RKO (cell line): ENCODE results near the gene FHIT.
"Not testable (repeated sequence)": the region's sequence is repeated elsewhere in the genome, so short reads cannot be mapped to it uniquely, and the experiment has no call there.

Source experiments
- DNase-seq: peaks from one replicate; pipeline ENCODE4 v3.0.0-alpha.2; 2016; ENCODE audit warnings: low spot score

The FHIT gene

DNA sequence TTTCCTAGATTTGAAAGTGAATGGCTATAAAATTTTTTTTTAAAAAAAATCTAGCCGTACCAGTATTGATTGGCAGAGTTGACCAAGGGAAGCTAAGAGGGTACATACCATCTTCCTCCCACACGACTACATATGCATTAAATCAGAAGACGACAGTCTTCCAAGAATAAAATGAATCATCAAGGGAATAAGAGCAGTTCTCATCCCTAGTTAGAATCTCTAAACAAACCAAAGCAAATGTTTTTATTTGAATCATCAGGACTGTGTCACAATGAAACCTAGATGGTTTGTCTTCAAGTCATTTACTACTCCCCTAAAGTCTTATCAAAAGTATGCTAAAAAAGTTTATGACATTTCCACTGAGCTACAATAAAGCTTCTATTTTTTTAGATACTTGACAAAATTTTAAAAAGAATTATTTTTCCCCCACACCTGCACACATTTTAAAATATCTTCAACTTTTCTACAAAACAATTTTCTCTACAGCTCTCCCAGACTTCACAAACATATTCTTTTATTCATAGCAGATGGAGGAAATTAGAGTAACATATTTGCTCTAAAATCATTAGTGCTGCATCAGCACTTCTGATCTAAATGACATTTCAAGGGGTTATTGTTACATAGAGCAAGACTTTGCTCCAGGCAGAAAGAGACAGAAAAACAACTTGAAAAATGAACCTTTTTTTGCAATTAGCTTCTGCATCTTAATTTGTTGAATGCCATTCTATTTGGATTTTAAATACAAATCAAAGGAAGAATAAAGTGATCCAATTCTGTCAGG is 547.1 kb downstream of the FHIT start:
- no peak for DNase-seq

DNA sequence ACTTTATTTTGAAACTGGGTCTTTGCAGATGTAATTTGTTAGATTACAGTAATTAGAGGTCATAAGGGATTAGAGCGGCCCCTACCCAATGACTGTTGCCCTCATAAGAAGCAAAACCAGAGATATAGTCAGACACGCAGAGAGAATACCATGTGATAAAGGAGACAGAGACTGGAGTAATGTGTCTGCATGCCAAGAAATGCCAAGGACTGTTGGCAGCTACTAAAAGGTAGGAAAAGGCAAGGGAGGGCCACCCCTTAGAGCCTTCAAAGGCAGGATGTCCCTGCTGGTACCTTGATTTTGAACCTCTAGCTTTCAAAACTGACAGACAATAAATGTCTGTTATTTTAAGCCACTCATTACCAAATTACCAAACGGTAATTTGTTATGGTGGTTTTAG is 548.2 kb downstream of the FHIT start:
- DNase-seq = no peak

DNA sequence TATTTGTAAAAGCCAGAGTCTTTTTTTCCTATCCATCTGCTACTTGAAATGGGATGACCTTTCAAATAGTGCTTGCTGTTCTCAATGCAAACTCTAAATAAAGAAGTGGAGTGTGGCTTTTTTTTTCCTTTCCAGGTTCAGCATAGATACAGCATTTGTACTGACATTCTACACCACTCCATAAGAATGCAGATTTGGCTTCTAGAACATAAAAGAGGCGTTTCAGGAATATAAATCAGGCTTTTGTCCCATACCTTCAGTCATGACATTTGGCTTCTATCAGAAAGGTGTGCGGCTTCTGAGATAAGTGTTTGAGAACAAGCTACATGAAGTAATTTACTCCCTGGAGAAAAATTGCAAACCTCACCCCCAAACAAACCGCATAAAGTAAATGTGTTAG is 553.1 kb downstream of the FHIT start:
- no peak for DNase-seq

DNA sequence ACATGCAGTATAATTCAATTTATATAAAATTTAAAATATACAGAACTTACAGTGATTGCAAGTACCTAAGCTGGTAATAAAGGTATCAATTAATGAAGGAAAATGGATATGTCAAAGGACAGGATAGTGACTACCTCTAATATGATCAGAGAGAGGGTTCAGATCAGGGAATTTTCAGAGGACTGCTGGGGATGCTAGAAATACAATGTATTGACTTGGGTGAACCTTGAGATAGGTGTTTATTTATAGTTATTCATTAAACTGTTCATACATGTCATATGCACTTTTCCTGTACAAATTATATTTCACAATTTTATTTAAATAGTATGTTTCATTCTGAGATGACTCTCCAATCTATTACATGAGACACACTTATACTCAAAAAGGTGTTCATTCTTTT is 554.1 kb downstream of the FHIT start:
- DNase-seq = no peak

DNA sequence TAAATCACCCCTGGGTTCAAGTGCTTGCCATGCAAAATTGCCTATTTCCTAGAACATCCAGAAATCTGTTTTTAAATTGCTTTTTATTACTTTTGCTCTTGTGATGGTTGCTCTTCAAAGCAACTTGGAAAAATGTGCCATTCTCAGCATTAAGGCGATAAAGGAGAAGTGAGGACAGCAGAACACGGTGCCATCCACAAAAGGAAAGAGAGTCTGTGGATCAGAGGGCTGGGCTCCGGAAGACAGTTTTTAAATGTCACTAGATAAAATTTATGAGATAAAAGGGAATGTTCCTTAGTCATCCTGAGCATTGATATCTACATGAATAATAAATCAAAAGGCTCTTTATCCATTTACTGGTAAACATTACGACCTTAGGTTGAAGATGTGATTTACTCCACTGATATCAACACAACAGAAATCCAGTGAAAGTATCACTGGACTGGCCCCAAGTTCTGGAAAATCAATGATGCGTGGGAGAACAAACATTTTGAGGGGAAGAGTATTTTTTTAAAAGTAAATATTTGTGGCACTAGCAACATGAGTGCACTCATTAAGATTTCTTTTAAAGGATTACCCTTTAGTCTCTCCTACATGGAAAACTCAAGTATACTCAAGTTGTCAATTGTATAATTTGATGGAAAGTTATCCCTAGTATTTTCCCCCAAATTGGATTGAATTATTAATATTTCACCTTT is 554.7 kb downstream of the FHIT start:
- DNase-seq = no peak

DNA sequence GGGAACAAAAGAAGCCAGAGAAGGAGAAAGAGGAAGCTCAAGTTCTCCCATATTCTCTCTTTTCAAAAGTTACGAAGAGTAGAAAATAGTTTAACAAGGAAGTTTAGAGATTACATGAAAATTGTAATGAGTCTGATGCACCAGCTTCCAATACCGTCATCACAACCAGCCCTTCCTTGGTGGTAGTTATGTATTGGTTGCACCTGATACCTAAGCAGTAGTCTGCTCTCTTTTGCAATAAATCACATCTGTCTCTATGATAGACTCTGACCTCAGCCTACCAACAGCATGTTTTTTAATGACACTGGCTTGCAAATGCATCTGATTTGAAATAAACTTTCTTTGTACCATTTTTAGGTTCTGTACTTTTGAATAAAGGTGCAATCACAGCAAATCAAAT is 575.8 kb downstream of the FHIT start:
- DNase-seq = no peak

DNA sequence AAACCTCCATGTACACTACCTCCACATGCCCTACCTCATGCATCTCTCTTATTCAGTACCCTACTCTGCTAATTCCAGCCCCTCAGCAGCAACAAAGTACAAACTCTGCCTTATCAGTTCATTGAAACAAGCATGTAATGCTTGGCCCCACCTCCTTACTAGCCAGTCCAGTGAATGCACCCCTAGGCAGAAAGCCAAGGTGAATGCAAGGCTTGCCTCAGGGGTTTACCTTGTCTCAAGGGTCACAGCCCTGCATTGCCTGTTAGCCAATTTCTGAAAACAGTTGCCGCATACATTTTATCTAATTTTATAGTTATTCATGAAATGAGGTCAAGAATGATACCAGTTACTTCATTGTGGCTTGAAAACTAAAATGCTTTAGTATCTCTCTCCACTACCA is 576.4 kb downstream of the FHIT start:
- no peak for DNase-seq

DNA sequence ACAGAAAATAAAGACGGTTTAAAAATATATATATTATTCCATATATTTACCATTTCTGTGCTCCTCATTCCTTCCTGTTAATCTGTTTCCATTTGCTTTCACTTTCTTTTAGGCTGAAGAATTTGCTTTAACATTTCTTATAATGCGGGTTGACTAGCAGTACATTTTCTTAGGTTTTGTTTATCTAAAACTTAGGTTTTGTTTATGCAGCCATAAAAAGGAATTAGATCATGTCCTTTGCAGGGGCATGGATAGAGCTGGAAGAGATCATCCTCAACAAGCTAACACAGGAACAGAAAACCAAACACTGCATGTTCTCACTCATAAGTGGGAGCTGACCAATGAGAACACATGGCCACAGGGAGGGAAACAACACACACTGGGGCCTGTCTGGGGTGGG is 578.1 kb downstream of the FHIT start:
- DNase-seq = no peak

DNA sequence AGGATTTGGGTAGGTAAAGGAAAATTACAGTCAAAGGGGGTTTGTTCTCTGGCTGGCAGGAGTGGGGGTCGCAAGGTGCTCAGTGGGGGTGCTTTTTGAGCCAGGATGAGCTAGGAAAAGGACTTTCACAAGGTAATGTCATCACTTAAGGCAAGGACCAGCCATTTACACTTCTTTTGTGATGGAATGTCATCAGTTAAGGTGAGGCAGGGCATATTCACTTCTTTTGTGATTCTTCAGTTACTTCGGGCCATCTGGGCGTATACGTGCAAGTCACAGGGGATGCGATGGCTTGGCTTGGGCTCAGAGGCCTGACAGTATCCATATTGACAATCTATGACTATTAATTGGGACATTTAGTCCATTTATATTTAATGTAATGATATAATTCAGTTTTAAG is 578.9 kb downstream of the FHIT start:
- not testable (repeated sequence) for DNase-seq

DNA sequence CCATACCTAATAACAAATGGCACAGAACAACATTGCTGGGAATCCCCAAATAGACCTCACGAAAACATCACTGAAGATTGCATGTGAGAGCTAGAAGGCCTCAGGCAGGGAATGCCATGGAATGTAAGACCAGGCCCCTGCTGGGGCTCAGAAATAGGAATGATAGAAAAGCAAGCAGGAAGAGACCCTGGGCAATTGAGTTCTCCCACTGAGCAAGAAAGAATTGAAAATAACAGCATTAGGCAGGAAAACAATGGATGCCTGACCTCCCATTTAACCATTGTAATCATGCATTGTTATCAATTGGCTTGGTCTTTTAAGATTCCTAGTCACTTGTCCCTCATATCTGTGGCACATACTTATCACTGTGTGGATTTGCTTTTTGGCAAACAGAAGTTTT is 581.6 kb downstream of the FHIT start:
- no peak for DNase-seq

DNA sequence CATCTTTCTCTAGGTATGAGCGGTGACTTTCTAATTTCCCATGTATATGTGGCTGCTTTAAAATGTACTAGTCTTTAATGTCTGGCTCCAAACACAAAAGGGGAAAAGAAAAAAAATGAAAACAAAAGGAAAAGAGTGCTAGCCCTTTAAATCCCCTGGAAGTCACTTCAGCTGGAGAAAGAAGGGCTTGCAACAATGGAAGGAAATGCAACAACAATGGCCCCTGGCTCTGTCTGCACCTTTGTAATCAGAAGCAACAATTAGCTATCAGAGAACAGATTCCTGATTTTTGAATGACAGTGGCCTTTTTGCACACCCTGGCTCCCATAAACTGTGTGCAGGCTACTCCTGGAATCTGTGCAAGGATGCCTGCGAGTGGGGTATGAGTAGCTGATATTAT is 591.2 kb downstream of the FHIT start:
- no peak for DNase-seq

DNA sequence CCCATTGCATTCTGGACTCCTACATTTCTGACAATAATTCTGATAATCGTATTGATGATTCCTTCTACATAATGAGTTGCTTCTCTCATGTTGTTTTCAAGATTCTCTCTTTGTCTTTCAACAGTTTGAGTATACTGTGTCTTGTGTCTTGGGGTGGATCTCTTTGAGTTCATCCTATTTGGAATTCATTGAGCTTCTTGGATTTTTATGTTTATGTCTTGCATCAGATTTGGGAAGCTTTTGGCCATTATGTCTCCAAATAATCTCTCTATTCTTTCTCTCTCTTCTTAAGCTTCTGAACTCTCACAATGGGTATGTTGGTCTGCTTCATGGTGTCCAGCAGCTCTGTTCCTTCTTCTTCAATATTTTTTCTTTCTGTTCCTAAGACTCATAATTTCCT is 592.2 kb downstream of the FHIT start:
- DNase-seq = no peak

DNA sequence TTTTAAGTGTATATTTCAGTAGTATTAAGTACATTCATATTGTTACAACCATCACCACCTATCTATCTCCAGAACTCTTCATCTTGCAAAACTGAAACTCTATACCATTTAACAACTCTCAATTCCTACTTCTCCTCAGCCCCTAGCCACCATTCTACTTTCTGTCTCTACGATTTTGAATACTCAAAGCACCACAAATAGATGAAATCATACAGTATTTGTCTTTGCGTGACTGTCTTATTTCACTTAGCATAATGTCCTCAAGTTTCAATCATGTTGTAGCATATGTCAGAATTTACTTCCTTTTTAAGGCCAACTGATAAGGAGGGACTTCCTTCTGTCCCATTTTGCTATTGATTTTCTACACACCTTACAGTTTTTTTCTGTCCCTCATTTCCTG is 593.3 kb downstream of the FHIT start:
- no peak for DNase-seq

DNA sequence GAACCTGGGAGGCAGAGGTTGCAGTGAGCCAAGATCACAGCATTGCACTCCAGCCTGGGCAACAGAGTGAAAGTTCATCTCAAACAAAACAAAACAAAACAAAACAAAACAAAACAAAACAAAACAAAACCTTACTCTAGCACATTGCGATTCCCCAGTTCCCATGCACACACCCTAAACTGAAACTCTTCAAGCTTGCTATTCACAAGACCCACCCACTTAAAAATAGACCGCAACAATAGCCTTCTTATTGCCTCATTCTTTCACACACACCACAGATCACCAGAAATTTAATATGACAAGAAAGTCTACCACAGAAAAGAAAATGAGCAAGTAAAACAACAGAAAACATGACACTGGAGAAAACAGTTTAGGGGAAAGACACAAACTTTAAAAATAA is 598.4 kb downstream of the FHIT start:
- DNase-seq = no peak

DNA sequence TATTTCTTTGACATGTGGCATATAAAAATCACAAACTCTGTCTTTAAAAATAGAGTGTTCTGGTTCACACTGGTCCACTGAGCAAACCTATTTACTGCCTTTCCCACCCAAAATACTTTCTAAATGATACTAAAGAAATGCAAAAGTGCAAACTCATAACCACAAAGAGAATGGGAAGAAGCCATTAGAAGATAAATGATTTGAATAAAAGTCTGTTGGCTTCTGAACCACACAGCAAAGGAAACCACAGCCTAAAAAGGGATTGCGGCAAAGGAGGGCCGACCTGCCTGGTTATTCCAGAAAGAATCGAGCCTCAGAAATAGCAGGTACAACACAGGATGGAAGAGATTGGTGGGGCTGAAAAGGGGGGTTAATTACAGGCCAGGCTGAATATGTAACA is 599.5 kb downstream of the FHIT start:
- no peak for DNase-seq

DNA sequence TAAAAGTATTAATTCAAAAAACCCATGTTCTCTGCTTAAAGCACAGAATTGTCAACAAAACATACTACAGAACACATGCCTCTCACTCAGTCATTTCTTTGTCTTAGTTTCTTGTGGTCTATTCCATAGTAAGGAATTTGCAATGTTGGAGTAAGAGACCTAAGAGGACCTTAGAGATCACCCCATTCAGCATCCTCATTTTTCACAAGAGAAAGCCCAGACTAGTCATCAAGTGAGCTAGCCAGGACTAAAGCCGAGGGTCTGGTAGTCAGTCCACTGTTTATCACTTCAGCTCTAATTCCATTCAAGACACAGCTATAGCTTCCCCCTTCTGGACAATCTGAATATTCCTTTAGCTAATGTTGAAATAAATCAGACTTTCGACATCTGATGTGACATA is 601.1 kb downstream of the FHIT start:
- no peak for DNase-seq

DNA sequence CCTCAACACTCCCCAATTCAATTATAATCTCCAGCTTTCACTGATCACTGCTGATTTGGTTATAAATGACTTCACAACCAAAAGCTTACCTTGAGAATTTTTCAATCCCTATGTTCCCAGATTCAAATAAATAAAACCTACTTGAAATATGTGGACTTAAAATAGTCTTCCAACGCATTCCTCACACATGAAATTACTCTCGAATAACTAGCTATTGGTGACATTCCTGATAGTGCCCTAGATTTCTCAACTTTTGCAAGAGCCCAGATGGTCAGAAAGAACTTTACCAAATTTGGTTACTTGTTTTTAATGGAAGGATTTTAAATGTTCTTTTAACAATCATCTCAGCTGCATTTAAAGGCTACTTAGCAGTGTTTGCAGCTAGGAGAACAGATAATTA is 605.5 kb downstream of the FHIT start:
- no peak for DNase-seq

DNA sequence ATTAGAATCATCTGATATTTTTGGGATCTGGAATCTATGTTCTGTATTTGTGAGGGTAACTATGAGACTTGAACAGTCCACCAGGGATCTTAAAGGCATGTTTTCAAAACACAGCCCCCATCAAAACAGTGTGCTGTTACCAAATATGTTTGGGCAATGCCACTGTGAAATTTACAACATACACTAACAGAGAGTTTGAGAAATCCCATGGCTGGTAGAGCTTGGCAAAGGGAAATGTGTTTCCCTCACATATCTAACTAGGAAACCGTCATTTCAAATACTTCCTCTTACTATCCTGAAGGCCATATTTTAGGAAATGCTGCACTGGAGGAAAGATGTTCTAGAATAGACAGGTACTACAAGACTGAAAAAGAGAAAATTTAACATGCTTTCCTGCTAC is 607.4 kb downstream of the FHIT start:
- DNase-seq = no peak

DNA sequence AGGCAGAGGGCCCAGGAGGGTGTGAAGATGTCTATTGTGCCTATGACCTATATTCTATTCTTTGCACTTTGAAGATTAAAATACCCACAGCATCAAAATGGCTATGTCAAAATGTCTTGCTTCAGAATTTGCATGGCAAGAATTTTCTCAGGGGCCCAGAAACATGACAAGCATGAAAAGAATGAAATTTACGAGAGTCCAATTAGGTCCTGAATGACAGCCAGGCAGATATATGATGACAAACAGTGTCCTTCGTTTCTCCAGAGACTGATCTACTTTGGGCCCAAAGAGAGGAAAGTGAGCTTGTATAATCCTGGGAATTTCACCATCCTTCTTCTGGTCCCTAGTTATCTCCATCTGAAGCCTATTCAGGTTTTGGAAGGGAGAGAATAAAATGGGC is 609.9 kb downstream of the FHIT start:
- DNase-seq = no peak

DNA sequence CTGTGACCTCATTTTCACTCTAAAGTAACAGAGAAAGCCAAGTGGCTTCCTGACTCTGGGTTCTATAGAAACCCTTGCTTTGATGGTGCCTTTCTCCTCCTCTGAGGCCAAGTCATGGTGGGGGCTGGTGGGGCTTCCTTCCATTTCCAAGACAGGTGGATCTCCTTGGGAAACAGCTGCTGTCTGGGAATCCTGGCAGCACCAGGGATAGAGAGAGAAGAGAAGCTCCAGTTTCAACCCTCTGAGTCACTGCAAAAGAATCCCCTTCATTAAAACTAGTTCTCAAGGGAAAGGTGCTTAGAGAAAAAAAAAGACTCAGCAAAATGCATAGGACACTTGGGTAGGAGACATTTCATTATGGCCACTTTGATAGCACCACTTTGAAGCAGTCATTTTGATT is 614.4 kb downstream of the FHIT start:
- DNase-seq = no peak

DNA sequence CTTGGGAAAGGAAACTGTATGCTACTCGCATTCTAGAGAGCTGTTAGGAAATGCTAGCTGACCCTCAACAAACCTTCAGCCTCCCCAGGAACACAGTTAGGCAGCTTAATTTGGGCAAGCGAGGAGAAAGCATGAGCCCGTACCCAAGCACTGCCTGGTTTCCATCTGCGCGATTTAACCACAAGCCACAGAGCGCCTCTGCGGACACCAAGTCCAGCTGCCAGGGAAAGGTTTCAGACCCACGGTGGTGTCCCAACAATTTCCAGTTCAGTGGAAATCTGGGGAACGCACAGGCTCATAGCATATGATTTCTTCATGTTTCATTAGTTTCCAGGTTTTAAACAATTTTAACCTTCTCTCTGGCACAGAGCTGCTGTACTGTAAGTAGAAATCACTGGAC is 617.6 kb downstream of the FHIT start:
- no peak for DNase-seq

DNA sequence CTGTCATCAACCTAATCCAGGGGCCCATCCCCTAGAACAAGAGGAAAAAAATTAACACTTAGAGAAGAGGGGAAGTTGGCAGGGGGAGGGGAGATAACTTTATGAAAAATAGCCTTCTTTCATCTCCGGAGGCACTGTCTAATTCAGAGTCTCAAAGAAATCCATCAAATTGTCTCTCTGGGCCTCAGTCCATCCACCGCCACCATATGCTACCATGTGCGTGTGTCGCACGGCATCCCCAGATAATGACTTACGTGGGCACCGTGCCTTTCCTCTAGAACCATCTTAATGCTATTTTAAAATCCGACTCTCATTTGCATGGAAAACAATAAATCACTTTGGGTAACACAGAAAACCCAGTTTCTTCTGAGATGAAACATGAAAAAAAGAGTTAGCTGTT is 619.7 kb downstream of the FHIT start:
- no peak for DNase-seq

DNA sequence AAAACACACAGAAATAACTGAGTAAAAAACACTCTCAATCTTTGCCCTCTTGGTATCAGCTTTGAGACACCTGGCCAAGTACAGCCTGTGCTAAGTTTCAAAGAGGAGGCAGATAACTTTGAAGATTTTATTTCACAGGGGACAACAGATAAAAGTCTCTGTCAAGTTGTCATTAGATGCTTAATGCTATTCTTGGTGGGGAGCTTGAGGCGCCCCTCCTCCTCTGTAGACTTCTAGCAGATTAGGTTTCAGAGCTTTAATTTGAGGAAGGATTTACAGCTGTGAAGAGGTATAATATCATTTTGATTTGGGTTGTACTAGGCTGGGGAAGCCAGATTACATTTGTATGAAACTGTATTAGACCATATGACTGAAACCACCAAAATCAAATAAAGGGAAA is 620.3 kb downstream of the FHIT start:
- no peak for DNase-seq

DNA sequence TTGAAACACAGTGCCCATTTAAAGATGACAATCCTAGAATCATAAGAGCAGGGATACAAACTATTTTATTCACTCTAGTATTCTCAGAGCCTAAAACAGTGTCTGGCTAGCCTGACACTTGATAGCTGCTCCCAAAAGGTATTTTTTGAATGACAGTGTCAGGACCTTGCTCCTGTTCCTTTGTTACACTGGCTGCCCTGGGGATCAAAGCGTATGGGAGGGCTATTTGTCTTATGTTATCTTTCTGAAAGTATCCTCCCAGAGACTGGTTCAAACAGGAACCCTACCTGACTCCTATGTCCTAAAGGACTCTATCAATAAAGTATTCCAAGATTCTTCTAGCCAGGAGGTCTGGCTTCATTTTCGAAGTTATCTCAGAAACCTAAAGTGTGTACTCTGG is 621.4 kb downstream of the FHIT start:
- DNase-seq = no peak
